B cell (primary cell): ENCODE measurements around the gene ATP9A.

Source experiments
- CTCF ChIP-seq: fragments of 200-600 bp; IDR thresholded peaks from one replicate; pipeline ENCODE4 v1.8.0; 2022; ENCODE audit warnings: antibody characterized with exemption, mild to moderate bottlenecking
- EZH2 ChIP-seq: IDR thresholded peaks from 2 replicates; pipeline ENCODE4 v1.6.1; 2012; ENCODE audit warnings: borderline replicate concordance, low read depth, mild to moderate bottlenecking, moderate library complexity, low read length; ENCODE audit not compliant: insufficient read depth, poor library complexity, severe bottlenecking

GRCh38 chr20:51784299-51784698 is 16.1 kb upstream of the ATP9A start:
- TF ChIP-seq CTCF (no peak), EZH2 (no peak)
